GM04504 (cell line): ENCODE measurements around the gene SEPTIN1.

Experiments
- DNase-seq: peaks from one replicate; pipeline ENCODE4 v3.0.0-alpha.2; 2012; ENCODE audit warnings: low read depth

SEPTIN1 gene

DNA sequence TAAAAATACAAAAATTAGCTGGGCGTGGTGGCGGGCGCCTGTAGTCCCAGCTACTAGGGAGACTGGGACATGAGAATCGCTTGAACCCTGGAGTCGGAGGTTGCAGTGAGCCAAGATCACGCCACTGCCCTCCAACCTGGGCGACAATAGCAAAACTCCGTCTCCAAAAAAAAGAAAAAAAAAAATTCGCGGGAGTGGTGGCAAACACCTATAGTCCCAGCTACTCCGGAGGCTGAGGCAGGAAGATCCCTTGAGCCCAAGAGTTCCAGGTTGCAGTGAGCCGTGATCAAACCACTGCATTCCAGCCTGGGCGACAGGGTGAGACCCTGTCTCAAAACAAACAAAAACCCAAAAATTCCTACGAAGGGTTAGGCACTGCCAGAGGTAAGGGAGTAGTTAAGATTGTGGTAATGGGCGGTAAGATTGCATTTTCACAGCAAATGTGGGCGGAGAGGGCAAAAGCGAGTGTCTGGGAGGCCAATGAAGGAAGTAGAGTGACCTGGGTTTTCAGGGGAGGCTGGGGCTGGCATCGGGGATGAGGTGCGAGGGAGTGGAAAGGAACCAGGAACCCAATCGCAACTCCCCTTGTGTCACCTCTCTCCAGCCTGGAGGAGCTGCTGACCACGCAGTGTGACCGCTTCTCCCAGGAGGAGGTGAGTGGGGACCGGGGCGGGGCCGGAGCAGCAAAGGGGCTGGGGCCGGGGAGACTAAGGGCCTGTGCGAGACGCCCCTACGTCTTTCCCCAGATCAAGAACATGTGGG, 5.1 kb downstream of the SEPTIN1 start:
- no peak for DNase-seq

DNA sequence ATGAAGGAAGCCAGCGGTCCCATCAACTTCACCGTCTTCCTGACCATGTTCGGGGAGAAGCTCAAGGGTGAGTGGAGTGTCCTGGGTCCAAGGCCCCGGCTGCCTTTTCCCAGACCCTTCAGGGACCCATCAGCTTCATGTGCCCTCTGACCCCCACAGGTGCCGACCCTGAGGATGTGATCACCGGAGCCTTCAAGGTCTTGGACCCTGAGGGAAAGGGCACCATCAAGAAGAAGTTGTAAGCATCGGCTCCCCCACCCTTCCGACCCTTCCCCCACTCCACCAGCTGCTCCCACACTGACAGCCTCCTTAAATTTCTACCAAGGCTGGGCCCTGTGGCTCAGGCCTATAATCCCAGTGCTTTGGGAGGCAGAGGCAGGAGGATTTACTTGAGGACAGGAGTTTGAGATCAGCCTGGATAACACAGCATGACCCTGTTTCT, 5.9 kb downstream of the SEPTIN1 start:
- no peak for DNase-seq

- DNase-seq, result no peak
These were observed 6.5 kb downstream of the SEPTIN1 start for GRCh38 chr16:30375864-30376263.

DNA sequence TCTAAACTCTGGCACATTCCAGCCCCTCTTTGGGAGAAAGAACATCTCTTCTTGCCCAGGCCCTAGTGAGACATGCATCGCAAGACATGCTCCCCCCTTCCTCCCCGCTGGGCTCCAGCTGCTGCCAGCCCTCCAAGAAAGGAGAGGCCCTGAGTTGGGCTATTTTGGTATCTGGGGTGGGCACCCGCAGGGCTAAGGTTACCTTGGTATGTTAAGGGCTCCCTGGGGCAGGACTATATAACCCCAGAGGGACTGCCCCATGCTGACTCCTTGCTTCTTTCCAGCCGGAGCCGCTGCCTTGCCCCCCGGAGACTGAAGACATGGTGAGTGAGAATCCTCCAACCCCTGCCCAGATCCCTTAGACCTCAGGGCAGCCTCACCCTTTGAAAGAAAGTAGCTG, 7.8 kb downstream of the SEPTIN1 start, which contains the start of gene MYL11:
TSS of gene MYL11 (plus strand) at position 265 of the 400 bp plus-strand sequence. CDS start at position 321, 56 bp downstream.
- no peak for DNase-seq

DNA sequence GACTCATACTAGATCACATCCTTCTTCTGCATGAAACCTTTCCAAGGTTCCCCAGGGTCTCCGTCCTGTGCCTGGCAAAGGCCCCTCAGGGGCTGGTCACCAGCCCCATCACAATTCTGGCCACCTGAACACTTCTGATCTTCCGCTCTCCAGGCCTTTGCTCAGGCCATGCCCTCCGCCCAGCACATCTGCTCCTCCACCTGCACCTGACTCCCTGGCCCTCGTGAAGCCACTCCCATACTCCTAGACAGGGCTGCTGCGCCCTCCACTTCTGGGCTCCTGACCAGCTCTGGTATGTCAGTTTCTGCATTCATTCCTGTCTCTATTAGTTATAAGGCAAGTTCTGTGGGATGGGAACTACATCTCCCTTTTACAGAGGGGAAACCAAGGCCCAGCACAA, 9.6 kb downstream of the SEPTIN1 start:
- no peak for DNase-seq

DNA sequence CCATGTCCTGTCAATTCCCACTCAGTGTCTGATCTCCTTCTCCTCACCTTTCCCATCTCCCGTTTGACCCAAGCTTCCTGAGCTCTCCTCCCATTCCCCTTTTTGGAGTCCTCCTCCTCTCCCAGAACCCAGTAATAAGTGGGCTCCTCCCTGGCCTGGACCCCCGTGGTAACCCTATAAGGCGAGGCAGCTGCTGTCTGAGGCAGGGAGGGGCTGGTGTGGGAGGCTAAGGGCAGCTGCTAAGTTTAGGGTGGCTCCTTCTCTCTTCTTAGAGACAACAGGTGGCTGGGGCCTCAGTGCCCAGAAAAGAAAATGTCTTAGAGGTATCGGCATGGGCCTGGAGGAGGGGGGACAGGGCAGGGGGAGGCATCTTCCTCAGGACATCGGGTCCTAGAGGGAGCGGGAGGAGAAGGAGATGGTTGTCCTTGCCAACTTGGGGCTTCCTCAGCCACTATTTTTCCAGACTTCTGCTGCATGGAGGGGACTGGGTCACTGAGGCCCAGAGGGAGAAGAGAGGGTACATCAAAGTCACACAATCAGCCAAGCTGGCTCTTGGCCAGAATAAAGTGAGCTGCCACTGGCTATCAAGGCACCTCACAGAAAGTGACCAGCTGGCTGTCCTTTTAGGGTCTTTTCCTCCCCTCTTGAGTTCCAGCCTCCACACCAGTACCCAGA, 10.2 kb downstream of the SEPTIN1 start:
- no peak for DNase-seq

DNA sequence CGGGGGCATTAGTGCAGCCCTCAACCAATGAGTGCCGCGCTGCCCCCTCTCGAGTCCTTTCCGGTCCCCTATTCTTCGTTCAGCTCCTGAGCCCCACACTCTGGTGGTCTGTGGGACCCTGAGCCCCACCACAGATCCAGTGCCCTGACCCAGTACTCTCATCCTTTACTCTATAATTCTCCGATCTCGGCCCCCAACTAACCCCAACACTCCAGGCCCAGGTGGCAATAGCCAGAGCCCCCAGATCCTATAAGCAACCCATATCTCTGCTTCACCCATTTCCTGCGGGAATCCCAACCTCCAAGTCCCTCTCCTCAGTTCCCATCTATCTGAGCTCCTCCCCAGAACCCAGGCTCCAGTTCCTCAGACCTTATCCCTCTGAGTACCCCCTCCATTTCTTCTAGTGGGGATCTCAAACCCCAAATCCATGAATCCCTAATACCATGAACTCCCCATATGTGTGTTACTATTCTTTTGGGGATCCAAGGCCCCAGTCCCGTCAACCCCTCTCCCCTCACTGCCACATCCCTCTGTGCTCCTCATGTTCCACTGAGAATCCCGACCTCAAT, 11.0 kb downstream of the SEPTIN1 start:
- no peak for DNase-seq

- DNase-seq, result peak; percentile 100
These were observed 11.7 kb downstream of the SEPTIN1 start, which contains the start of gene TBC1D10B for GRCh38 chr16:30370456-30371247. TBC1D10B (minus strand) TSS chr16:30370494; CDS start chr16:30370183, 311 bp downstream.

DNA sequence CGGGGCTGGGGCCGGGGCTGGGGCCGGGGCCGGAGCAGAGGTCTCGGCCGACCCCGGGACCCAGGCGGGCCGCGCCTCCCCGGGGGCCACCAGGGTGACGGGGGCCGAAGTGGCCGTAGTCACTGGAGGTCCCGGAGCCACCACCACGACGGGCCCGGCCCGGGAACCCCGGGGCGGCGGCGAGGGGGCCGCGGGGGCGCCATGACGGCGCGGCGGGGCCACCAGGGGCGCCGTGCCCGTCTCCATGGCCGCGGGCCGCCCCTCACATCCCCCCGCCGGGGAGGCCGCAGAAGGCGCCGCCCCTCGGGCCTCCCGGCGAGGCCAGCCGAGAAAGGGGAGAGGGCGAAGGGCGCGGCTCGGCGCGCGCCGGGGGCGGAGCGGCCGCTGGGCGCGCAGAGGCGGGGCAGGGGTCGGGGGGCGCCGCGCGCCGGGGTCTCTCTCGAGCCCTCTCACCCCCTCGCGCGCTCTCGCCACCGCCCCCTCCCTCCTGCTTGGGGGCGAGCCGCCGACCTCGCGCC, 12.4 kb downstream of the SEPTIN1 start:
- DNase-seq, result no peak

DNA sequence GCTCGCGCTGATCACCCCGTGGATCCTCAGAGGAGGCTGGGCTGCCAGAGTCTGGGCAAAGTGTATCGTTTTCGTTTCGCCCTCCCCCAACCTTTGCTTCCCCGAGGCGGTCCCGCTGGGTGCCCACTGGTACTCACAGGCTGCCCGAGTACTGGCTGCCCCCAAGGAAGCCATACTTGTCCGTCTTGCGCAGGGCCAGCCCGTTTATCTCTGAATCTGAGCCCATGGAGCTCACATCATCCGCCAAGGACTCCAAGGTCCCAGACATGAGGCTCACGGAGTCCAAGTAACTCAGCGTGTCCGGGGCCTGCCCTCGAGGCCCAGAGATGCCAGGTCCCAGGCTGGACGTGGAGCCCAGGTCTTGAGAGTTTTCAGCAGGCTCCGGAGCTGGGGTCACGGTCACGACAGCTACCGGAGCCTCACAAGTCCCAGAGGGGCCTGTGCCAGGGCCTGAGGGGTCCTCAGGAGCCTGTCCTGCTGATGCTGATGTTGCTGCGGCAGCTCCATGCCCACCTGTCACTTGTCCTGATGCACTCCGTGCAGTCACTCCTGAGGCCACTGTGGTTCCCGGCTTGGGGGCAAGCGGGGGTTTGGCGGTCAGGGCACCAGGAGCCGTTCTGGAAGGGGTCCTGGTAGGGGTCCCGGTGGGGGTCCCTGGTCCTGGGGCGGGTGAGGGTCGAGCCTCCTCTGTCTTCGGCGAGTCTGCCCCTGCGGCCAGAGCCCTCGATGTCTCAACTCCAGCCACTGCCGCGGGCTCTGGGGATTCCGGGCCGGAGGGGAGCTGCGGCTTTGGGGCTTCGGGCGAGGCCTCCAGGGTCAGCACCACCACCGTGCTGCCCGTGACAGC, 13.0 kb downstream of the SEPTIN1 start:
- DNase-seq, result no peak

DNA sequence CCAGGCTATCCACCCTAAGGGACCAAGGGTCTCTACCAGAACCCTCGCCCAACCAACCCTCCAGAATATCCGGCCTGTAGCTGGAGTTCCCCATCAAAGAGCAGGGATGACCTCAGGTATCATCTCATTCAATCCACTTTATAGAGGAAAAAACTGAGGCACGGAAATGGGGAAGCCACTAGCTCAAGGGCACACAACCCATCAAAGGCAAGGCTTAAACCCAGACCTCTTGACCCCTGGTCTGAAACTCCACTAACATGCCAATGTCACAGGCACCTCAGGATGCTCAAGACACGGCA, 13.6 kb downstream of the SEPTIN1 start:
- no peak for DNase-seq

DNA sequence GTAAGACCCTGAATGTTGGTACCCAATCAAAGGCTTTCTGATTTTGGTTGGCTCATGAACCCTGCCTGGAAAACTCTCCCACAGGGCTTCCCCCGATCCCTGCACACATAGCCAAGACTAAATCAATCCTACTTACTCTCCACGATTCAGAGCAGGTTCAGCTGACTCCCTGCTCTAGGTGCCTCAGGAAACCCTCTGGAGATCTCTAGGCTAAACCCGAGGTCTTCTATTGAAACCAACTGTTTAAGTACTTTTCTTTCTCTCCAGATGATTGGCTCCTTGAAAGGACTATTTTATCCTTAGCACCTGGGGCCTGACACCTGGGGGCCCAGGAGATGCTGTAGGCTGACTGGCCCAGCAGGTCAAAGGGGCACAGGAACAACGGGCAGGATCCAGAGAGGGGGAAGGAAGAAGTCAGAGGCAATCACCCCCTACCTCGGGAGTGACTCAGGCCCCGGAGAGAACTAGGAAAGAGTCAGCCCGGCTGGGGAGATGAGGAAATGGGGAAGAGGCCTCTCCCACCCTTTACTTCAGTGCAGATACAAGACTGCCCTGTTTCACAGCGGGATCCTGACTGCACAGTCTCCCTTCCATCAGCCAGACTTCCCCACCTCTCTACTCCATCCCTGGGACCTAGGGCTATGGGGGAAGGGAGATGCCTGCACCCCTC, 14.1 kb downstream of the SEPTIN1 start:
- DNase-seq, result peak; percentile 32

DNA sequence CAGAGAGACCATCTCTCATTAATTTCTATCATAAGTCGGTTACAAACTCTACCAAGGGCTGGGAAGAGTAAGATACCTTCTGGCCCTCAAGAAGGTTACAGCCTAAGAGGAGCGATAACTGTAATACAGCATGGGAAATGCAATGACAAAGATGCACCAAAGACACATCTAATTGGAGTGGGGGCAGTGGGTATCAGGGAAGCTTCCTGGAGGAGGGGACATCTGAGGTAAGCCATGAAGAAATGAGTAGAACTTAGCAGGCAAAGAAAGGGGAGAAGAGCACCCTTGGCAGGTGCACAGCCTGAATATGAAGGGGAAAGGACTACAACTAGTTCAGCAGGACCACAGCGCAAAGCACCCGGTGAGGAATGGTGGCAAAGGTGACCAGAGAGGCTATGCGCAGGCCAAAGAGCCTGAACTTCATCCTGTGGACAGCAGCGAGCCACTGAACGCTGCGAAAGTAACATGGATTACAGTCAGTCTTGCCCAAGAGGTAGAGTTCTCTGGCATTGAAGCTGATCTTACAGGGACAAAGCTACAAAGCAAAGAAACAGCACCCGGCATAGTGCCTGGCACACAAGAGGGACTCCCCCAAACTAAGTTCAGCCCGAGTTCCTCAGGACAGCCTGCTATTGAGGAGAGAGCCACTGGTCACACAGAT, 14.9 kb downstream of the SEPTIN1 start:
- no peak for DNase-seq

- no peak for DNase-seq
These were observed 15.8 kb downstream of the SEPTIN1 start for GRCh38 chr16:30366511-30366910.

DNA sequence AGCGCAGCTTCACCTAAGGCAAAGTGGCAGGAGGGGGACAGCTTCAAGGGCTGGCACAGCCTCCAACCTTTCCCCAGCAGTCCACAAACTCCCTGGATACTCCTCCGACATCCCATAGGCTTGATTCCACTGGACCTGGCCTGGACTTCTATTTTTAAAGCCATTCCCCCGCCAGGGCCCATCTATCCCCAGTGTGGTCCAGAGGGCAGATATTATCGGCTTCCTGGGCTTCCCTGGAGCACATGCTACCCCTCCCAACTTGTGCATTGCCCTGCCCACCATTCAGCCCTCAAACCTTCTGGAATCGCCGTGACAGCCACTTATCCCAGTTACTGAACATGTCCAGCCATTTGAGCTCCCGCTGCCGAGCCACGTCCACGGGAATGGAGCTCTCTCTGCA, 17.2 kb downstream of the SEPTIN1 start:
- DNase-seq, result no peak

GRCh38 chr16:30361180-30361579, 21.2 kb downstream of the SEPTIN1 start:
- DNase-seq, result no peak

- DNase-seq, result no peak
These were observed 22.5 kb downstream of the SEPTIN1 start for GRCh38 chr16:30359871-30360170.

DNA sequence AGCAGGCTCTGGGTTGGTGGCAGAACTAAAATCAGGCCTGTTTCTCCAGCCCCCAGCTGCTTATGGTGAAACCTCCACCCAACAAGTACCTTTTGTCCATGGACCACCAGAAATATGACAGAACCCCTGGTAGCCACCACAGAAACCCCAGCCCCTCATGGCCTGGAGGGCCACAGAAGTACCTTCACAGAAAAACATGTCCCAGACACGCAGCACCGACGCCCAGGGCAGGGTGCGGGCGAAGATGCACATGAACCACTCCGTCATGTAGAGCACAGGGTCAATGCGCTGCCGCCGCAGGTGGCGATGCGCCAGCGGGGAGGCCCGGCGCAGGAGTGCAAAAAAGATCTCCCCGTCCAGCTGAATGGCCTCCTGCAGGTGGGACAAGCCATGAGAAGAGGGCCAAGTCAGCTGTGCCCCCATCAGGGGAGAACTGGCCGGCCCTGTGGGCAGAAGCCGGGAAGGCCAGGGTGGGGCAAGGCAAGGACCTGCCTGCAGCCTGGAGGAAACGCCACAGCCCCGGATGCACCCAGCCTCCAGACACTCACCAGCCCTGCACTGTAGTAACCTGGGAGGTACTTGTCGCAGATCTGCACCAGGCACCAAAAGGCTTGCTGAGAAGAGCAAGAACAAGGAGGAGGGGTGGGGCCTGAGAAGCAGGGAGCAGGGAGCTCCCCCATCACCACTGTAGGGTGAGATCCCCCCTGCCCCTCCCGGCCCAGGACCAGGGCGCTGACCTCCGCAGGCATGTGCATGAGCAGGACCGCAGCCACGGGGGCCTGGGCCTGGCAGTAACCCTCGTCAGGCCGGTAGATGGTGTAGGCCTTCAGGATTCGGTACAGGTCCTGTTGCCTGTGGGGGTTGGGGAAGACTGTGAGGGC, 23.1 kb downstream of the SEPTIN1 start:
- no peak for DNase-seq

DNA sequence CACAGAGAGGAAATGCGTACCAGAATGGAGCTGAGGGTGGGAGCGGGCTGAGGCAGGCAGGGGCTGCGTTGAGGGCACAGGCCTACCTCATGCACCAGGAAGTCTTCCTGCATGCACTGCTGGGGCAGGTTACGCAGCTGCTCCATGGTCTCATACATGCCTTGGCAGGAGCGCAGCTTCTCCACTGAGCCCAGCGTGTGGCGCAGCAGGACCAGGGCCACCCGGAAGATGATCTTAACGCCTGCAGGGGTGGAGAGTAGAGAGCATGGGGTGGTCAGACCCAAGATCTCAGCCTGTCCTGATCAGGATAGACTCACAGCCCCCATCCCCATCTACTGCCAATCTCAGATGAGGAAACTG, 23.8 kb downstream of the SEPTIN1 start:
- DNase-seq, result no peak
